ENCODE results near the gene MICAL2. TPM values are rescaled to one million over a fixed set of nuclear protein-coding genes. Genes with fewer than 3 reads are reported as not detected.

Gene MICAL2
- total and polyA plus RNA-seq, 2 of the 8 experiments (the other 6 are each of a cell fraction or from before 2014, with no cell fraction given), result 1.3 to 4.1 TPM

GRCh38 chr11:12266132-12266531, 155.7 kb downstream of the MICAL2 start (continued):
- TF ChIP-seq HDAC6 (IDR thresholded peaks at IDR 0.05; ENCODE audit: low read depth, low read length), result no peak
- no peak for TF ChIP-seq FOSL1 (IDR thresholded peaks at IDR 0.05; ENCODE audit: insufficient read depth, low read depth, low read length)
- TF ChIP-seq GTF2F1 (IDR thresholded peaks at IDR 0.05; ENCODE audit: borderline replicate concordance, low read depth, low read length), result no peak

Measured in H1 (cell line).